Natural killer cell (primary cell): ENCODE measurements around the gene NPAS3. TPM values are rescaled to one million over a fixed set of nuclear protein-coding genes. Genes with fewer than 3 reads are reported as not detected.

Source experiments
- ATAC-seq, 3 donors: fragments of 150-1000 bp in 2 of 3; fragments of 200-7000 bp in 1 of 3; cut with Tn5 transposase; 1 replicate in 1 of 3; 2 replicates in 2 of 3; pipeline ENCODE4 v1.10.0; 2021; ENCODE audit warnings: mild to moderate bottlenecking in 2 of 3, moderate library complexity in 2 of 3
- DNase-seq, 2 donors: peaks; one replicate each; pipeline versions ENCODE4 v3.0.0 to v3.0.0-alpha.2; 2013 to 2021; ENCODE audit warnings: mixed read lengths in 1 of 2
- H3K27ac ChIP-seq: one replicate; pipeline ENCODE4 v1.5.1; 2013; ENCODE audit warnings: mild to moderate bottlenecking, low read length
- H3K27me3 ChIP-seq: one replicate; pipeline ENCODE4 v1.6.1; 2013; ENCODE audit warnings: low read length; ENCODE audit not compliant: control insufficient read depth, insufficient read depth
- H3K36me3 ChIP-seq: one replicate; pipeline ENCODE4 v1.6.1; 2013; ENCODE audit warnings: low read length; ENCODE audit not compliant: control insufficient read depth, insufficient read depth
- H3K4me1 ChIP-seq: one replicate; pipeline ENCODE4 v1.6.1; 2013; ENCODE audit warnings: low read length; ENCODE audit not compliant: control insufficient read depth, insufficient read depth
- H3K4me3 ChIP-seq: one replicate; pipeline ENCODE4 v1.5.1; 2013; ENCODE audit warnings: low read length
- H3K9me3 ChIP-seq: one replicate; pipeline ENCODE4 v1.6.1; 2013; ENCODE audit warnings: low read length; ENCODE audit not compliant: control insufficient read depth, insufficient read depth
- H3K27ac Mint-ChIP-seq, 2 donors: one replicate each; pipeline ENCODE4 v1.8.0; 2022; ENCODE audit warnings: mild to moderate bottlenecking in 2 of 2, mixed read lengths in 2 of 2, moderate library complexity in 1 of 2
- H3K27me3 Mint-ChIP-seq, 2 donors: one replicate each; pipeline ENCODE4 v1.8.0; 2022; ENCODE audit warnings: low read depth in 2 of 2, mixed read lengths in 2 of 2
- H3K36me3 Mint-ChIP-seq: one replicate; pipeline ENCODE4 v1.8.0; 2022; ENCODE audit warnings: mixed read lengths
- H3K4me1 Mint-ChIP-seq, 2 donors: one replicate each; pipeline ENCODE4 v1.8.0; 2022; ENCODE audit warnings: mixed read lengths in 2 of 2
- H3K4me3 Mint-ChIP-seq: one replicate; pipeline ENCODE4 v1.8.0; 2022; ENCODE audit warnings: mild to moderate bottlenecking, moderate library complexity, mixed read lengths
- H3K9me3 Mint-ChIP-seq, 2 donors: one replicate each; pipeline ENCODE4 v1.8.0; 2022; ENCODE audit warnings: mixed read lengths in 2 of 2
- WGBS: methylation state at CpG from one replicate; pipeline ENCODE4 v1.1.7; 2013; ENCODE audit warnings: missing lambda C conversion rate; ENCODE audit not compliant: insufficient coverage; 5-methylcytosine and 5-hydroxymethylcytosine counted together
- intact Hi-C: fragments of 100-400 bp; cut with micrococcal nuclease; formaldehyde crosslinking; loops from one replicate; pipeline ENCODE4 v1.14.2; 2022
- total RNA-seq, 4 donors: library from RNA; stranded (reverse); fragments of 120-200 nt in 1 of 4; gene quantifications; one replicate each; pipeline versions ENCODE4 v1.2.3 to v1.2.4, GENCODE V29; 2013 to 2022
- TF ChIP-seq, protein P1 (sequence below): fragments of 200-600 bp; IDR thresholded peaks from one replicate; pipeline ENCODE4 v1.8.0; 2022; ENCODE audit warnings: antibody characterized with exemption

The NPAS3 gene
- total RNA-seq, 3 donors from 2014 or later (not counting 1 experiment from before 2014, with no cell fraction given) = not detected

DNA sequence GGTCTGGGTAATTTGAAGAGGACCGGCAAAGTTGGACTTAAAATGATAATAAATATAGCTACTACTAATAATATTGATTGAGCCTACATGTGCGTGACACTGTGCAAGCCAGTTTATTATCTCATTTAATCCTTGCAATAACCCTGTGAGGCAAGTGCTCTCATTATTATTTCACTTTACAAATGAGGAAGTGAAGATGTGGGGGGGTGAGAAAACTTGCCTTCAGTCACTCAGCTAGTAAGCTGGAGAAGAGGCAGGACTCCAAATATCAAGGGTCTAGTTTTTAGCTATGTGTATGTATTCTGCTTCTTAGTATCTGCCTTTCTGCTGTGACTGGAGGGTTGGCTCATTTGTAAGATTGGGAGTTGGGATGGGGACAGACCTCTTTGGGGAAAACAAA, 39.2 kb downstream of the NPAS3 start:
- TF ChIP-seq, protein P1, sequence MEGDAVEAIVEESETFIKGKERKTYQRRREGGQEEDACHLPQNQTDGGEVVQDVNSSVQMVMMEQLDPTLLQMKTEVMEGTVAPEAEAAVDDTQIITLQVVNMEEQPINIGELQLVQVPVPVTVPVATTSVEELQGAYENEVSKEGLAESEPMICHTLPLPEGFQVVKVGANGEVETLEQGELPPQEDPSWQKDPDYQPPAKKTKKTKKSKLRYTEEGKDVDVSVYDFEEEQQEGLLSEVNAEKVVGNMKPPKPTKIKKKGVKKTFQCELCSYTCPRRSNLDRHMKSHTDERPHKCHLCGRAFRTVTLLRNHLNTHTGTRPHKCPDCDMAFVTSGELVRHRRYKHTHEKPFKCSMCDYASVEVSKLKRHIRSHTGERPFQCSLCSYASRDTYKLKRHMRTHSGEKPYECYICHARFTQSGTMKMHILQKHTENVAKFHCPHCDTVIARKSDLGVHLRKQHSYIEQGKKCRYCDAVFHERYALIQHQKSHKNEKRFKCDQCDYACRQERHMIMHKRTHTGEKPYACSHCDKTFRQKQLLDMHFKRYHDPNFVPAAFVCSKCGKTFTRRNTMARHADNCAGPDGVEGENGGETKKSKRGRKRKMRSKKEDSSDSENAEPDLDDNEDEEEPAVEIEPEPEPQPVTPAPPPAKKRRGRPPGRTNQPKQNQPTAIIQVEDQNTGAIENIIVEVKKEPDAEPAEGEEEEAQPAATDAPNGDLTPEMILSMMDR = no peak
- intact Hi-C loops = no loop called here
- Histone ChIP-seq H3K36me3 (no peaks in the 10 kb centered on the region), H3K4me3 (no peak overlapping the region), H3K9me3 (no peaks in the 10 kb centered on the region), H3K27me3 (no peaks in the 10 kb centered on the region), H3K27ac (no peak overlapping the region), H3K4me1 (no peaks in the 10 kb centered on the region)
- no peaks in the 10 kb centered on the region for H3K27me3 Mint-ChIP-seq
- no CpG with 5 or more reads among the region's 2 CpGs for WGBS
- peaks cover 3 to 4% of the 10 kb centered on the region in 2 donors for H3K9me3 Mint-ChIP-seq
- H3K4me3 Mint-ChIP-seq = no peak overlapping the region
- no peak overlapping the region for H3K27ac Mint-ChIP-seq
- H3K4me1 Mint-ChIP-seq = no peaks in the 10 kb centered on the region
- H3K36me3 Mint-ChIP-seq = no peaks in the 10 kb centered on the region
- DNase-seq (no peak), ATAC-seq (no peak)

DNA sequence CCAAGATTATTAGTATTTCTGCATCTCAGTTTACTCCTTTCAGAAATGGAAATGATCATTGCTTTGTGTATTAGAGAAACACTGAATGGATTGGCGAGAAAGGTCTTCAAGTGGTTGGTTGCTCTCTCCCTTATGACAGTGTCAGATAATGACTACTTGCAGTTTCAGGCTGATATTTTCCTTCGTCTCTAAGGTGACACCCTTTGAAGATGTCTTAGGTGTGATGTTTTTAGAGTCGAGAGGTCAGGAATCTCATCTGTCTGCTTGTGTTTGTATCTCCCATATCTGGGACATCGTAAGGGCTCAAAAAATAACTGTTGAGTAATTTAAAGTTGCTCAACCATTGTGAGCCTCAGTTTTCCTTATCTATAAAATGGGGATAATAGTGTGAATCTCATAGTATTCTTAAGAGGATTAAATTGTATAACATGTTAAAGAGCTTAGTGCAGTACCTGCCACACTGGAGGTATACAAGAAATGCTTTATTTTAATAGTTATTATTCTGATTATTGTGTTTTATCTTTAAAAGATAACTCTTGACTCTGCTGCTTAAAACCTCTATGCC, 40.1 kb downstream of the NPAS3 start:
- Mint-ChIP-seq H3K4me3 (no peak overlapping the region), H3K27ac (no peak overlapping the region), H3K27me3 (no peaks in the 10 kb centered on the region), H3K9me3 (peaks cover 3 to 4% of the 10 kb centered on the region in 2 donors), H3K4me1 (no peaks in the 10 kb centered on the region), H3K36me3 (no peaks in the 10 kb centered on the region)
- Histone ChIP-seq H3K4me1 (no peaks in the 10 kb centered on the region), H3K36me3 (no peaks in the 10 kb centered on the region), H3K4me3 (no peak overlapping the region), H3K9me3 (no peaks in the 10 kb centered on the region), H3K27ac (no peak overlapping the region), H3K27me3 (no peaks in the 10 kb centered on the region)
- ATAC-seq (no peak), DNase-seq (no peak)
- 88% methylated on average over 4 of the region's 4 CpGs for WGBS
- intact Hi-C loops = no loop called here
- TF ChIP-seq, protein P1 = no peak

DNA sequence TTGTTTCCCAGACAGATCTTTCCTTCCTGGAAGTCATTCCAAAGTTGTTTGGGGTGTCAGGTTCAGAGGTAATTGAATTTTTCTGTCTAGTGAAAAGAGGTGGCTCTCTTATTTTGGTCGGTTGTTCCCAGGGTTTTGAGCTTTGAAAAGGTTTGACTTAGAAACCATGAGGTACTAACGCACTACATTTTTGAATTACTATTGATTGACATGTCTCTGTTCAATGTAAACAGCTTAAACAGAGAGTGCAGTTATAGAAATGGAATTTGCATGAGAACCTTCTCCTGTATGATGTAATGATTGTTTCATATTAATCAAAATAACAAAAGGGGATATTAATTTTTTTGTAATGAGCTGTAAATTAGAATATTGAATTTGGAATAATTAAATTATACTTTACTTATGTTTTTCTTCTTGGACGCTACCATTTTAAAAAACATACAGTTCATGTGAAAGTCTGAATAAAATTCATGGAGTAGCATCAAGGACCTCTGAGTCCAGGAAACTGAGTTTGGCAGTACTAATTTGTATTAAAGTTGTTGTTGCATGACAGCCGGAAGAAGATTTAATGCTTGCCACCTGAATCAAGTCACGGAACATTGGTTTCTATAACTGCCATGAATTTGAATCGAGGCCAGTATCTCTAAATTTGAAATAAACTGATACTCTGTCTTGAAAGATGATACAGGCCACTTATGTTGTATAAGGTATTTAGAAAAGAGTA, 41.7 kb downstream of the NPAS3 start:
- Histone ChIP-seq H3K27me3 (no peaks in the 10 kb centered on the region), H3K27ac (no peak overlapping the region), H3K4me3 (no peak overlapping the region), H3K9me3 (no peaks in the 10 kb centered on the region), H3K36me3 (no peaks in the 10 kb centered on the region), H3K4me1 (no peaks in the 10 kb centered on the region)
- Mint-ChIP-seq H3K9me3 (peaks cover 3% of the 10 kb centered on the region in 2 donors), H3K27me3 (no peaks in the 10 kb centered on the region), H3K4me3 (no peak overlapping the region), H3K36me3 (no peaks in the 10 kb centered on the region), H3K27ac (no peak overlapping the region), H3K4me1 (no peaks in the 10 kb centered on the region)
- ATAC-seq (no peak), DNase-seq (no peak)
- TF ChIP-seq, protein P1 = no peak
- intact Hi-C loops = no loop called here
- 85% methylated on average over 5 of the region's 6 CpGs for WGBS
